T follicular helper cell (primary cell): ENCODE data around the gene GNAS.

ENCODE experiments used
- DNase-seq: peaks from one replicate; pipeline ENCODE4 v3.0.0-alpha.2; 2020; ENCODE audit warnings: low read depth

The GNAS gene

GRCh38 chr20:58898629-58899408 lies 46.3 kb downstream of the GNAS start:
- no peak for DNase-seq

GRCh38 chr20:58899512-58899911 lies 47.0 kb downstream of the GNAS start:
- no peak for DNase-seq

- no peak for DNase-seq
Observed at GRCh38 chr20:58900397-58900796, 47.9 kb downstream of the GNAS start.

GRCh38 chr20:58901488-58902402 lies 49.2 kb downstream of the GNAS start:
- DNase-seq: no peak

GRCh38 chr20:58903614-58904013 lies 51.1 kb downstream of the GNAS start:
- no peak for DNase-seq

GRCh38 chr20:58905236-58905635 lies 52.7 kb downstream of the GNAS start:
- DNase-seq: no peak

GRCh38 chr20:58906111-58906510 lies 53.6 kb downstream of the GNAS start:
- no peak for DNase-seq

GRCh38 chr20:58906894-58907293 lies 54.4 kb downstream of the GNAS start:
- no peak for DNase-seq

- peak; percentile 40 for DNase-seq
Observed at GRCh38 chr20:58907320-58908137, 55.0 kb downstream of the GNAS start.

- no peak for DNase-seq
Observed at GRCh38 chr20:58908221-58908620, 55.7 kb downstream of the GNAS start.

GRCh38 chr20:58908941-58909340 lies 56.4 kb downstream of the GNAS start:
- DNase-seq: no peak

GRCh38 chr20:58909585-58909984 lies 57.1 kb downstream of the GNAS start:
- no peak for DNase-seq

- DNase-seq: no peak
Observed at GRCh38 chr20:58910473-58910872, 58.0 kb downstream of the GNAS start.

- no peak for DNase-seq
Observed at GRCh38 chr20:58911309-58911708, 58.8 kb downstream of the GNAS start.

- DNase-seq: no peak
Observed at GRCh38 chr20:58911970-58912369, 59.5 kb downstream of the GNAS start.

GRCh38 chr20:58913079-58913478 lies 60.6 kb downstream of the GNAS start:
- DNase-seq: no peak

- DNase-seq: no peak
Observed at GRCh38 chr20:58918621-58919020, 66.1 kb downstream of the GNAS start.

- no peak for DNase-seq
Observed at GRCh38 chr20:58921564-58921963, 69.0 kb downstream of the GNAS start.

GRCh38 chr20:58922036-58922435 lies 69.5 kb downstream of the GNAS start:
- no peak for DNase-seq

- DNase-seq: no peak
Observed at GRCh38 chr20:58923117-58923712, 70.7 kb downstream of the GNAS start.

GRCh38 chr20:58926802-58927489 lies 74.4 kb downstream of the GNAS start:
- no peak for DNase-seq
